B cell (primary cell): Measurements from ENCODE around the gene ERP29.

Source experiments
- EZH2 ChIP-seq: IDR thresholded peaks from 2 replicates; pipeline ENCODE4 v1.6.1; 2012; ENCODE audit warnings: borderline replicate concordance, low read depth, mild to moderate bottlenecking, moderate library complexity, low read length; ENCODE audit not compliant: insufficient read depth, poor library complexity, severe bottlenecking
- TF ChIP-seq, protein P1 (sequence below): fragments of 200-600 bp; IDR thresholded peaks from one replicate; pipeline ENCODE4 v1.8.0; 2022; ENCODE audit warnings: antibody characterized with exemption, mild to moderate bottlenecking

DNA sequence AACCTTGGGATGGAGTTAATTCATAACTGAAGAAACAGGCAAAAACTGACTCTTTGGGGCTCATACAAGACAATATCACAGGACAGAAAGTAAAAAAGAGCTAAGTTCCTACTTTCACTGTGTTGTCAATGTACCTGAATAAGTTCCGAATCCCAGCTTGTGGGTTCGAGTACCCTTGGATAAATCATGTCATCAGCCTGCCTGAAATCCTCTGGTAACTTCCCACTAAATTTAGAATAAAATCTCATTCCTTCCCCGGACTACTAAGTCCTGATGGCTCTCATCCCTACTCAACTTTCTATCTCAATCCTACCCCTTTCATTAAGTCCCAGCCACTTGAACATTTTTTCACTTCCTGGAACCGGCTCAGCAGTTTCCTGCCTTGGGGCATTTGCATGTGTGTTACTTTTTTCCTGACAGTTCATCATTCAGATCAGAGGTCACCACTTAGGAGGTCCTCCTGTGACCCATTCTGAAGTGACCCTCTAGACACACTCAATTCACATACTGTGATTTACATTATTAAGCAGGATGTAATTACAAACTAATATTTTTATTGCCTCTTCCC is 12.7 kb downstream of the ERP29 start:
- TF ChIP-seq, protein P1, sequence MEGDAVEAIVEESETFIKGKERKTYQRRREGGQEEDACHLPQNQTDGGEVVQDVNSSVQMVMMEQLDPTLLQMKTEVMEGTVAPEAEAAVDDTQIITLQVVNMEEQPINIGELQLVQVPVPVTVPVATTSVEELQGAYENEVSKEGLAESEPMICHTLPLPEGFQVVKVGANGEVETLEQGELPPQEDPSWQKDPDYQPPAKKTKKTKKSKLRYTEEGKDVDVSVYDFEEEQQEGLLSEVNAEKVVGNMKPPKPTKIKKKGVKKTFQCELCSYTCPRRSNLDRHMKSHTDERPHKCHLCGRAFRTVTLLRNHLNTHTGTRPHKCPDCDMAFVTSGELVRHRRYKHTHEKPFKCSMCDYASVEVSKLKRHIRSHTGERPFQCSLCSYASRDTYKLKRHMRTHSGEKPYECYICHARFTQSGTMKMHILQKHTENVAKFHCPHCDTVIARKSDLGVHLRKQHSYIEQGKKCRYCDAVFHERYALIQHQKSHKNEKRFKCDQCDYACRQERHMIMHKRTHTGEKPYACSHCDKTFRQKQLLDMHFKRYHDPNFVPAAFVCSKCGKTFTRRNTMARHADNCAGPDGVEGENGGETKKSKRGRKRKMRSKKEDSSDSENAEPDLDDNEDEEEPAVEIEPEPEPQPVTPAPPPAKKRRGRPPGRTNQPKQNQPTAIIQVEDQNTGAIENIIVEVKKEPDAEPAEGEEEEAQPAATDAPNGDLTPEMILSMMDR = no peak
- TF ChIP-seq EZH2 = no peak
